ENCODE data around the gene SLC30A3. TPM values are rescaled to one million over a fixed set of nuclear protein-coding genes. Genes with fewer than 3 reads are reported as not detected.

SLC30A3 gene
- total RNA-seq, 1 experiment from 2014 or later: 45.6 TPM

DNA sequence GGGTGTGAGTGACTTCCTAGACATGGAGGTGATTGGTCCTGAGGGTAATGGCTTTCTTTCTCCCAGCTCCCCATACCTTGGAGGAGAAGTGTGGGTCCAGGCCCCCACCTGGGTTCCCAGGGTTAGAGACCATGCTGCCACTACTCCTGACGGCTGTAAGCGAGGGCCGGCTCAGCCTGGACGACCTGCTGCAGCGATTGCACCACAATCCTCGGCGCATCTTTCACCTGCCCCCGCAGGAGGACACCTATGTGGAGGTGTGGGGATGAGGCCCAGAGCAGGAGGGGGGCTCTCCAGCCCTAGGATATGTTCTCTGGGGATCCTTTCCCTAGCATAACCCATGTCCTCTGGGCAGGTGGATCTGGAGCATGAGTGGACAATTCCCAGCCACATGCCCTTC is 23.9 kb downstream of the SLC30A3 start:
- no peak for DNase-seq (ENCODE audit: low spot score)
- ChIA-PET POLR2A (ENCODE audit: low non-redundant PET) (no interaction called here), CTCF (no interaction called here)
- no peaks in the 10 kb centered on the region for H3K9me3 ChIP-seq (ENCODE audit: low read depth, low read length, poor library complexity, severe bottlenecking)
- no peak overlapping the region for H3K27ac ChIP-seq (ENCODE audit: low read depth, low read length, poor library complexity, severe bottlenecking)
- peaks cover 100% of the 10 kb centered on the region for H3K36me3 ChIP-seq (ENCODE audit: insufficient read depth, low read length, poor library complexity, severe bottlenecking)
- H3K4me3 ChIP-seq (ENCODE audit: low read depth, low read length, poor library complexity, severe bottlenecking): no peak overlapping the region
- H3K27me3 ChIP-seq (replicated peaks; ENCODE audit: insufficient read depth, low read depth, low read length, poor library complexity): no peaks in the 10 kb centered on the region
- H3K4me1 ChIP-seq (ENCODE audit: insufficient read depth, low read length, poor library complexity, severe bottlenecking): no peaks in the 10 kb centered on the region
- intact Hi-C loops (cut with micrococcal nuclease; ENCODE audit: unreplicated experiment): no loop called here
- no TSS peak for BruUV-seq (replicated peaks)
- no peak for TF ChIP-seq EZH2 (IDR thresholded peaks at IDR 0.05; ENCODE audit: borderline replicate concordance, low read depth, low read length, poor library complexity, severe bottlenecking)
- TF ChIP-seq, protein P1, sequence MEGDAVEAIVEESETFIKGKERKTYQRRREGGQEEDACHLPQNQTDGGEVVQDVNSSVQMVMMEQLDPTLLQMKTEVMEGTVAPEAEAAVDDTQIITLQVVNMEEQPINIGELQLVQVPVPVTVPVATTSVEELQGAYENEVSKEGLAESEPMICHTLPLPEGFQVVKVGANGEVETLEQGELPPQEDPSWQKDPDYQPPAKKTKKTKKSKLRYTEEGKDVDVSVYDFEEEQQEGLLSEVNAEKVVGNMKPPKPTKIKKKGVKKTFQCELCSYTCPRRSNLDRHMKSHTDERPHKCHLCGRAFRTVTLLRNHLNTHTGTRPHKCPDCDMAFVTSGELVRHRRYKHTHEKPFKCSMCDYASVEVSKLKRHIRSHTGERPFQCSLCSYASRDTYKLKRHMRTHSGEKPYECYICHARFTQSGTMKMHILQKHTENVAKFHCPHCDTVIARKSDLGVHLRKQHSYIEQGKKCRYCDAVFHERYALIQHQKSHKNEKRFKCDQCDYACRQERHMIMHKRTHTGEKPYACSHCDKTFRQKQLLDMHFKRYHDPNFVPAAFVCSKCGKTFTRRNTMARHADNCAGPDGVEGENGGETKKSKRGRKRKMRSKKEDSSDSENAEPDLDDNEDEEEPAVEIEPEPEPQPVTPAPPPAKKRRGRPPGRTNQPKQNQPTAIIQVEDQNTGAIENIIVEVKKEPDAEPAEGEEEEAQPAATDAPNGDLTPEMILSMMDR (conservative IDR thresholded peaks at IDR 0.05; ENCODE audit: low read depth, low read length): no peak

DNA sequence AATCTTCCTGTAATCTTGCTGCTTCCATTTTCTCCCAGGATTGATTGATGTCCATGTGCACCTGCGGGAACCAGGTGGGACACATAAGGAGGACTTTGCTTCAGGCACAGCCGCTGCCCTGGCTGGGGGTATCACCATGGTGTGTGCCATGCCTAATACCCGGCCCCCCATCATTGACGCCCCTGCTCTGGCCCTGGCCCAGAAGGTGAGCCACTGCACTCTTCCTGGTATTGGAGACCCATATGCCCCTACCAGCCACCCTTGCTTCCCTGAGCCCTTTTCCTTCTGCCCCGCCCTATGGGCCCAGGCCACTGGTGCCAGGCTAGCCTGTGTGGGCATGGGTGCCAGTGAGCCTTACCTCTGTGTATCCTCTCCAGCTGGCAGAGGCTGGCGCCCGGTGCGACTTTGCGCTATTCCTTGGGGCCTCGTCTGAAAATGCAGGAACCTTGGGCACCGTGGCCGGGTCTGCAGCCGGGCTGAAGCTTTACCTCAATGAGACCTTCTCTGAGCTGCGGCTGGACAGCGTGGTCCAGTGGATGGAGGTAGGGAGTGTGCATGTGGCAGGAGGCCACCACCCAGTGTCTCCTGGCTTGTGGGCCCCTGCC is 25.4 kb downstream of the SLC30A3 start:
- no peak for TF ChIP-seq EZH2 (IDR thresholded peaks at IDR 0.05; ENCODE audit: borderline replicate concordance, low read depth, low read length, poor library complexity, severe bottlenecking)
- TF ChIP-seq, protein P1 (conservative IDR thresholded peaks at IDR 0.05; ENCODE audit: low read depth, low read length): no peak
- Histone ChIP-seq H3K9me3 (ENCODE audit: low read depth, low read length, poor library complexity, severe bottlenecking) (no peaks in the 10 kb centered on the region), H3K4me3 (ENCODE audit: low read depth, low read length, poor library complexity, severe bottlenecking) (no peak overlapping the region)

DNA sequence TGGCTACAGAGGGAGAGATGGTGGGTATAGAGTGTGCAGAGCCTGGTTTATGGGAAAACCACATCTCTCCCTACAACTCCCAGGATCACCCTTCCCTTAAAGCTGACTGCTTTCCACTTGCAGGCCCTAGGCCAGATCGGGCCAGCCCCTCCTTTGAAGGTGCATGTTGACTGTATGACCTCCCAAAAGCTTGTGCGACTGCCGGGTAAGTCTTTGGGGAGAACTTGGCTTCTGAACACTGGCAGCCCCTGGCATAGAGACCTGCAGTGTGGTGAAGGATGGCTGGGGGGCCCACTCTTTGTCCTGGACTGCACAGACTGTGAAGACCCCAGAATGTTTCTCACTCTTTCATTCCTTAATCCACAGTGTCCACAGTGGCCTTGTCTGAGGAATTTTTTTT is 26.2 kb downstream of the SLC30A3 start:
- Histone ChIP-seq H3K27me3 (replicated peaks; ENCODE audit: insufficient read depth, low read depth, low read length, poor library complexity) (no peaks in the 10 kb centered on the region), H3K4me3 (ENCODE audit: low read depth, low read length, poor library complexity, severe bottlenecking) (no peak overlapping the region), H3K4me1 (ENCODE audit: insufficient read depth, low read length, poor library complexity, severe bottlenecking) (no peaks in the 10 kb centered on the region), H3K27ac (ENCODE audit: low read depth, low read length, poor library complexity, severe bottlenecking) (no peak overlapping the region), H3K36me3 (ENCODE audit: insufficient read depth, low read length, poor library complexity, severe bottlenecking) (peaks cover 100% of the 10 kb centered on the region), H3K9me3 (ENCODE audit: low read depth, low read length, poor library complexity, severe bottlenecking) (no peaks in the 10 kb centered on the region)
- ChIA-PET CTCF (no interaction called here), POLR2A (ENCODE audit: low non-redundant PET) (interaction anchor here (0.5 kb wide), 1 partner anchor 1096 kb away, joined by 4 read pairs; no protein-coding TSS in a partner anchor)
- no peak for TF ChIP-seq EZH2 (IDR thresholded peaks at IDR 0.05; ENCODE audit: borderline replicate concordance, low read depth, low read length, poor library complexity, severe bottlenecking)
- TF ChIP-seq, protein P1 (conservative IDR thresholded peaks at IDR 0.05; ENCODE audit: low read depth, low read length): no peak
- BruUV-seq (replicated peaks): no TSS peak
- no peak for DNase-seq (ENCODE audit: low spot score)
- intact Hi-C loops (cut with micrococcal nuclease; ENCODE audit: unreplicated experiment): no loop called here

More for the DNA sequence above, 25.4 kb downstream of the SLC30A3 start:
- POLR2A ChIA-PET (ENCODE audit: low non-redundant PET): no interaction called here
- no peak overlapping the region for H3K27ac ChIP-seq (ENCODE audit: low read depth, low read length, poor library complexity, severe bottlenecking)
- H3K27me3 ChIP-seq (replicated peaks; ENCODE audit: insufficient read depth, low read depth, low read length, poor library complexity): no peaks in the 10 kb centered on the region
- no peaks in the 10 kb centered on the region for H3K4me1 ChIP-seq (ENCODE audit: insufficient read depth, low read length, poor library complexity, severe bottlenecking)
- peaks cover 100% of the 10 kb centered on the region for H3K36me3 ChIP-seq (ENCODE audit: insufficient read depth, low read length, poor library complexity, severe bottlenecking)
- intact Hi-C loops (cut with micrococcal nuclease; ENCODE audit: unreplicated experiment): no loop called here
- BruUV-seq (replicated peaks): no TSS peak
- CTCF ChIA-PET: no interaction called here
- DNase-seq (ENCODE audit: low spot score): no peak

Data from A673 (cell line).